Panc1 (cell line): Measurements from ENCODE around the gene NOTCH2. TPM values are rescaled to one million over a fixed set of nuclear protein-coding genes. Genes with fewer than 3 reads are reported as not detected.

Experiments
- ATAC-seq: fragments of 200-7000 bp; cut with Tn5 transposase; 2 replicates; pipeline ENCODE4 v1.9.1; 2020; ENCODE audit warnings: mild to moderate bottlenecking, moderate library complexity
- BruUV-seq: library from RNA; stranded (reverse); fragments of 400-500 nt; replicated peaks from 2 replicates; lab custom pipeline; 2021; lab: Mats Ljungman, UMichigan
- CTCF ChIA-PET: fragments of 300-600 bp; sonication (Branson Sonifier 250); formaldehyde crosslinking; loops from one replicate; lab custom pipeline; 2022; ENCODE audit warnings: antibody characterized with exemption; lab: Charles Lee
- POLR2A ChIA-PET: fragments of 300-600 bp; sonication (Branson Sonifier 250); formaldehyde crosslinking; loops from one replicate; lab custom pipeline; 2022; ENCODE audit warnings: antibody characterized with exemption; lab: Charles Lee
- DNase-seq: peaks from one replicate; pipeline ENCODE4 v3.0.0-alpha.2; 2010; ENCODE audit warnings: low read depth, low spot score
- H3K27ac ChIP-seq: 2 replicates; pipeline ENCODE4 v1.5.1; 2011; ENCODE audit warnings: mild to moderate bottlenecking, low read length, inconsistent platforms
- H3K27me3 ChIP-seq: fragments of 200-500 bp; sonication (Bioruptor generic); 2 replicates; pipeline ENCODE4 v1.6.0; 2014; ENCODE audit warnings: low read length, inconsistent platforms; ENCODE audit not compliant: control insufficient read depth, insufficient read depth
- H3K36me3 ChIP-seq: fragments of 200-500 bp; sonication (Bioruptor generic); 2 replicates; pipeline ENCODE4 v1.5.1; 2014; ENCODE audit warnings: inconsistent platforms, mild to moderate bottlenecking, low read length, moderate library complexity; ENCODE audit not compliant: control insufficient read depth, insufficient read depth
- H3K4me1 ChIP-seq: 2 replicates; pipeline ENCODE4 v1.5.1; 2011; ENCODE audit warnings: inconsistent platforms, mild to moderate bottlenecking, low read length, moderate library complexity; ENCODE audit not compliant: control insufficient read depth, insufficient read depth
- H3K4me3 ChIP-seq, 2 experiments: 2 replicates each; pipeline ENCODE4 v1.5.1; 2011 to 2012; ENCODE audit warnings: low read depth in 2 of 2, low read length in 2 of 2, mild to moderate bottlenecking in 2 of 2, inconsistent platforms in 1 of 2, moderate library complexity in 1 of 2
- H3K9me3 ChIP-seq: fragments of 200-500 bp; sonication (Bioruptor generic); 2 replicates; pipeline ENCODE4 v1.5.1; 2014; ENCODE audit warnings: low read depth, mild to moderate bottlenecking, inconsistent platforms, low read length, moderate library complexity; ENCODE audit not compliant: control insufficient read depth, insufficient read depth
- CTCF ChIP-seq: fragments of 450-650 bp; IDR thresholded peaks from 2 replicates; pipeline ENCODE4 v1.5.1; 2017; ENCODE audit warnings: mild to moderate bottlenecking
- POLR2AphosphoS5 ChIP-seq: IDR thresholded peaks from 2 replicates; pipeline ENCODE4 v1.6.1; 2012; ENCODE audit warnings: mild to moderate bottlenecking, low read depth, low read length, moderate library complexity
- REST ChIP-seq, 2 experiments: IDR thresholded peaks; 2 replicates each; pipeline ENCODE4 v1.6.1; 2011 to 2012; ENCODE audit warnings: low read depth in 2 of 2, control low read depth in 1 of 2, low read length in 1 of 2, mild to moderate bottlenecking in 1 of 2, moderate library complexity in 1 of 2; ENCODE audit not compliant: insufficient read depth in 1 of 2
- SIN3A ChIP-seq: IDR thresholded peaks from 2 replicates; pipeline ENCODE4 v1.6.1; 2012; ENCODE audit warnings: low read depth, mild to moderate bottlenecking, low read length, moderate library complexity, borderline replicate concordance; ENCODE audit not compliant: insufficient read depth
- TCF7L2 ChIP-seq: IDR thresholded peaks from 2 replicates; pipeline ENCODE4 v1.6.1; 2011; ENCODE audit warnings: mild to moderate bottlenecking, low read depth, low read length, inconsistent platforms
- in situ Hi-C: cut with HindIII; loops from 2 replicates; pipeline ENCODE4 v1.10.0; 2016; ENCODE audit warnings: low sequenced_read_pairs, low pct_unique_long_range_greater_than_20kb
- intact Hi-C: fragments of 100-400 bp; cut with micrococcal nuclease; formaldehyde crosslinking; loops from one replicate; pipeline ENCODE4 v1.10.0; 2022; ENCODE audit not compliant: unreplicated experiment
- total RNA-seq: library from RNA; stranded (reverse); gene quantifications from one replicate; pipeline ENCODE4 v1.2.1, GENCODE V29; 2021; ENCODE audit not compliant: unreplicated experiment

The NOTCH2 gene
- total RNA-seq, 1 experiment from 2014 or later = 191 TPM

- no peak for ATAC-seq
- CTCF ChIA-PET = no interaction called here
- BruUV-seq = no TSS peak
- H3K36me3 ChIP-seq = peaks cover 9% of the 10 kb centered on the region; the same call in 1 of the 2 replicates
- no peak overlapping the region for H3K4me3 ChIP-seq
- H3K27me3 ChIP-seq = no peaks in the 10 kb centered on the region
- intact Hi-C loops = no loop called here
- TF ChIP-seq POLR2AphosphoS5 (no peak), SIN3A (no peak), CTCF (no peak), TCF7L2 (no peak), REST (IDR thresholded peaks at IDR 0.05; ENCODE audit: insufficient read depth in 1 of 2, low read depth in 2 of 2, low read length in 1 of 2) (no peak)
- DNase-seq = no peak
- H3K9me3 ChIP-seq = no peaks in the 10 kb centered on the region
- POLR2A ChIA-PET = no interaction called here
- no peaks in the 10 kb centered on the region; the same call in 1 of the 2 replicates for H3K4me1 ChIP-seq
- in situ Hi-C loops = no loop called here
- no peak overlapping the region for H3K27ac ChIP-seq
Measured at GRCh38 chr1:119984771-119985170, 84.7 kb downstream of the NOTCH2 start.

GRCh38 chr1:119981986-119982815 lies 87.3 kb downstream of the NOTCH2 start:
- CTCF ChIA-PET = interaction anchor here (0.6 kb wide), 1 partner anchor 15 kb away, joined by 3 read pairs; no protein-coding TSS in a partner anchor
- no peak for TF ChIP-seq REST (IDR thresholded peaks at IDR 0.05; ENCODE audit: insufficient read depth in 1 of 2, low read depth in 2 of 2, low read length in 1 of 2)
- TF ChIP-seq TCF7L2 = no peak
- TF ChIP-seq SIN3A = no peak
- no peak for TF ChIP-seq POLR2AphosphoS5
- no peak for TF ChIP-seq CTCF
- in situ Hi-C loops = no loop called here
- no peak for ATAC-seq
- no peaks in the 10 kb centered on the region for H3K9me3 ChIP-seq
- intact Hi-C loops = no loop called here
- DNase-seq = no peak
- H3K4me1 ChIP-seq = no peaks in the 10 kb centered on the region; the same call in 1 of the 2 replicates
- POLR2A ChIA-PET = no interaction called here
- no peak overlapping the region for H3K27ac ChIP-seq
- H3K36me3 ChIP-seq = peaks cover 9% of the 10 kb centered on the region; the same call in 1 of the 2 replicates
- H3K4me3 ChIP-seq = no peak overlapping the region
- no peaks in the 10 kb centered on the region for H3K27me3 ChIP-seq
- no TSS peak for BruUV-seq
